AG09309 (cell line): ENCODE data around the gene IGFBP7.

Source experiments
- DNase-seq: peaks from one replicate; pipeline ENCODE4 v3.0.0-alpha.2; 2010; ENCODE audit warnings: low read depth
- H3K4me3 ChIP-seq: 2 replicates; pipeline ENCODE4 v1.5.1; 2011; ENCODE audit warnings: mild to moderate bottlenecking, low read depth, low read length, moderate library complexity; ENCODE audit not compliant: control insufficient read depth
- CTCF ChIP-seq: IDR thresholded peaks from 2 replicates; pipeline ENCODE4 v1.5.1; 2011; ENCODE audit warnings: mild to moderate bottlenecking, low read depth, low read length, inconsistent platforms; ENCODE audit not compliant: insufficient read depth, control insufficient read depth; ENCODE audit errors: missing control alignments

The IGFBP7 gene

GRCh38 chr4:57095245-57095644 is 14.9 kb downstream of the IGFBP7 start:
- TF ChIP-seq CTCF, result no peak
- DNase-seq, result no peak
- no peak overlapping the region for H3K4me3 ChIP-seq

- DNase-seq, result no peak
- H3K4me3 ChIP-seq, result no peak overlapping the region
- peak; percentile 23 for TF ChIP-seq CTCF
These were observed 15.4 kb downstream of the IGFBP7 start for GRCh38 chr4:57094832-57095223.

GRCh38 chr4:57093845-57094831 is 16.0 kb downstream of the IGFBP7 start:
- no peak for TF ChIP-seq CTCF
- no peak for DNase-seq
- no peak overlapping the region for H3K4me3 ChIP-seq

GRCh38 chr4:57091657-57092162 is 18.5 kb downstream of the IGFBP7 start:
- DNase-seq, result no peak

GRCh38 chr4:57090079-57090478 is 20.1 kb downstream of the IGFBP7 start:
- no peak overlapping the region for H3K4me3 ChIP-seq
- DNase-seq, result no peak
- no peak for TF ChIP-seq CTCF

More at GRCh38 chr4:57091657-57092162, 18.5 kb downstream of the IGFBP7 start:
- TF ChIP-seq CTCF, result no peak
- no peak overlapping the region for H3K4me3 ChIP-seq

GRCh38 chr4:57089549-57089948 is 20.6 kb downstream of the IGFBP7 start:
- no peak for DNase-seq
- no peak for TF ChIP-seq CTCF
- H3K4me3 ChIP-seq, result no peak overlapping the region
